GM12875 (cell line): Measurements from ENCODE around the gene ATP12A.

Experiments used
- H3K4me3 ChIP-seq: one replicate; pipeline ENCODE4 v1.5.1; 2011; ENCODE audit warnings: low read depth, low read length, control low read depth
- CTCF ChIP-seq: IDR thresholded peaks from 2 replicates; pipeline ENCODE4 v1.5.1; 2011; ENCODE audit warnings: low read depth, mild to moderate bottlenecking, control low read depth, inconsistent platforms, low read length, moderate library complexity, borderline replicate concordance; ENCODE audit not compliant: insufficient read depth

ATP12A gene

DNA sequence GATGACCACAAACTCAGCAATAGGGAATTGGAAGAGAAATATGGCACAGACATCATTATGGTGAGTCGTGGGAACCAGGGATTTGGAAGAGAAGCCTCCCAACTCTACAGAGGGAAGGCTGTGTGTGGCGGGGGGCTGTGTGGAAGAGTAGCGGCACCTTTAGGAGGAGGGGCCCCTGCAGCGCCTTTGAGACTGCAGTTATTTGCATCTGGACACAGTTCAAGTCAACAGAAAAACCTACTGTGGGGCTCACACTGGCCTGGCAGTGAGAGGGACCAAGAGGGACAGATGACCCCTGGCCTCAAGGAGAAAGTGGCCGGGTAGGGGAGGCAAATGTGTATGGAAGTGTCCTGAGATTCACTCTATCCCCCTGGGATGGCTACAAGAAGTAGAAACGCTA, 5.1 kb downstream of the ATP12A start:
- TF ChIP-seq CTCF, result no peak

DNA sequence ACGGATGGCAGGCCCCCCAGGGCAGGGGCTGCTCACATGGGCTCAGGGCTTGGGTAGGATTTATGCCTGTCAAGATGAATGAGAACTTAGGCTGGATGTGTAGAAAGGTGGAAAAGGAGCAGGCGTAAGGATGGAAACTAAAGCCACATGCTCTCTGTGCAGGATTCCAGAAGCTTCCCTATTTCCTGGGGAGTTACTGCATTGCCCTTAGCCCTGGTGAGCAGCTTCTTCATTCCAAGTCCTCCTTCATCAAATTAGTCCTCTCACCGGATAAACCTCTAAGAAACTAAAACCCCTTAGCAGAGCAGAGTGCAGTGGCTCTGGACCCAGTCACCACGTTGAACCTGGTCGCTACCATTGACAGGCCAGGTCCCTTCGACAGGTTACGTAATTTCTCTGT, 7.4 kb downstream of the ATP12A start:
- no peak for TF ChIP-seq CTCF
- H3K4me3 ChIP-seq, result no peak overlapping the region

More for the DNA sequence above, 5.1 kb downstream of the ATP12A start:
- no peak overlapping the region for H3K4me3 ChIP-seq

DNA sequence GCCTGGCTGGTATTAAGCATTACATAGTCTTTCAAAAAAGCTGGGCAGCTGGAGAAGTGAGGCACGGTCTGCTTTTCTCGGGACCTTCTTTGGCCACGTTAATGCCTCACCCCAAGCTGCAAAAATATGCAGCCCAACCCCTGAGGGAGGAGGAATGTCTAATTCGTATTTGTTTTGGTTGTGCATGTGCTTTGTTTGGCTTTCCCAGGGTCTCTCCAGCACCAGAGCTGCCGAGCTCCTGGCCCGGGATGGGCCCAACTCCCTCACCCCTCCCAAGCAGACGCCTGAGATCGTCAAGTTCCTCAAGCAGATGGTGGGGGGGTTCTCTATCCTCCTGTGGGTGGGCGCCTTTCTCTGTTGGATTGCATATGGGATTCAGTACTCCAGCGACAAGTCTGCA, 7.9 kb downstream of the ATP12A start:
- no peak for TF ChIP-seq CTCF
- H3K4me3 ChIP-seq, result no peak overlapping the region

DNA sequence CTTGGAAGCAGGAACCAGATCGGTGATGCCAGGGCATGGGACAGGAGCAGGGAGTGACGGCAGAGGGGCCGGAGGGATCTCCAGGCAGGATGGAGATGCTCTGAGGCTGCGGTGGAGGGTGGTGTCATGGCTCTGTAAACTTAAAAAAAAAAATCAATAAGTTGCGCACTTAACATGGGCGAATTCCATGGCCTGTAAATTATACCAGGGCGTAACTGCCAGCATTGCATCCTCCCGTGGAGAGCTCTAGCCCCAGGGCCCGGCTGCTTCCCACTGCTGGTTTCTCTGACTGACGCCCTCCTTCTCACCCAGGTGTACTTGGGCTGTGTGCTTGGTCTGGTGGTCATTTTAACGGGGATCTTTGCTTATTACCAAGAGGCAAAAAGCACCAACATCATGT, 8.7 kb downstream of the ATP12A start:
- no peak for TF ChIP-seq CTCF
- H3K4me3 ChIP-seq, result no peak overlapping the region

DNA sequence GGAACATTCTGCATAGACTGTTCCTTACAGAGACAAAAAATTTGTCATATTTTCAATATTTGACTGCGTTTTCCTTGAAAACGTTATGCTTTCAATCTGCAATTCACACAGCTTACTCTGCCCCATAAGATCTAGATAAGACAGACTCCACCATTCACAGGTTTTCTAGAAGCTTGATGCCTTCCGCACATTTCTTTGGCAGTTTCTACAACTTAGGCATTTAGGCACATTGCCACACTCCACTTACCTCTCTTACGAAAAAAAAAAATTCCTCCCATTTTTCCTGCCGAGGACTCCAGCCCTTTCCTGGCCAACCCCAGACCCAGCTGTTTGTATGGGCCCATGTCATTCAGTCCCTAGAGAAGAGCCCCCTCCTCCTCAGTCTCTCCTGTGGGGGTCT, 11.2 kb downstream of the ATP12A start:
- H3K4me3 ChIP-seq, result no peak overlapping the region
- TF ChIP-seq CTCF, result no peak

- H3K4me3 ChIP-seq, result no peak overlapping the region
Observed at GRCh38 chr13:24692561-24692960, 12.4 kb downstream of the ATP12A start.

More at GRCh38 chr13:24692561-24692960, 12.4 kb downstream of the ATP12A start:
- no peak for TF ChIP-seq CTCF
